ENCODE results near the gene TTLL6.

DNA sequence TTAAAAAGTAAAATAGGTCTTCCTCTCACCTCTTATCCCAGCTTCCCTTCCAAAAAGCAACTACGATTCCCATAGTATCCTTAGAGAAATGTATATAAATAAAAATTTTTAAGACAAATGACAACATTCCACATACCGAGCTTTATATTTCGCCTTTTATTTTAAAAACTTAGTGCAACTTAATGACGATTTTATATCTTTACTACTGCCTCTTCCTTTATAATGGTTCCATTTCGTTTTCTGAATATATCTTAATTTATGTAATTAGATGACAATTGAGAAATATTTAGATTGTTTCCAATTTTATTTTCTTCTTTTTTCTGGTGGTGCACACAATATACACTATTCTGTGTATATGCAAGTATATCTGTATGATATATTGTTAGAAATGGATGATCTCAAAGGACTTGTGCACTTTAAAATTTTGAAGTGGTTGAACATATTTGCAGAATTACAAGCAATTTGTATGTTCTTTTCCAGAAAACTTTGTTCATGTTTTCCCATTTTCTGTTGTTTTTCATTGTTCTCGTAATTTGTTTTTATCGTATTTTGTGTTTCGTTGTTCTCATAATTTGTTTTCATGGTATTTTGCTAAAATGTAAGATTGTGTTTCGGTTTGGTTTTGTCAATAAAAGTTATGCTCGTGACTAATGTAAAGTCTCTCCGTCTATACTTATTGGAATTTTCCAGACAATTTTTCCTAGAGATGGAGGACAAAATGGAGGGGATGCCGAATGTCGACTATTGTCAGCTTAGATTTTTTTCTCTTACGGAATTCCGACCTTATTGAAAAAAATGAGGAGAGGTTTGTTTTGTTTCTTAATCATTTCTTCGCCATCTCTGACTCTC is 68.1 kb downstream of the TTLL6 start:
- TF ChIP-seq MAZ (IDR thresholded peaks at IDR 0.05; ENCODE audit: borderline replicate concordance, low read depth, low read length) (no peak), POLR2A (IDR thresholded peaks at IDR 0.05; ENCODE audit: low read depth, low read length) (no peak), CTCF (conservative IDR thresholded peaks at IDR 0.05; ENCODE audit: low read depth, low read length) (no peak), NFE2L2 (IDR thresholded peaks at IDR 0.05; ENCODE audit: low read depth, low read length) (no peak), CEBPB (IDR thresholded peaks at IDR 0.05; ENCODE audit: low read depth, low read length) (no peak), SMC3 (IDR thresholded peaks at IDR 0.05; ENCODE audit: low read depth, low read length) (no peak), RAD21 (IDR thresholded peaks at IDR 0.05; ENCODE audit: low read length) (no peak), MXI1 (IDR thresholded peaks at IDR 0.05; ENCODE audit: borderline replicate concordance, low read depth, low read length) (no peak), RCOR1 (IDR thresholded peaks at IDR 0.05; ENCODE audit: insufficient replicate concordance, low read length) (no peak), MAFK (IDR thresholded peaks at IDR 0.05; ENCODE audit: low read depth, low read length) (no peak)
